HCT116 (cell line): ENCODE data around the gene SEMA6D. TPM values are rescaled to one million over a fixed set of nuclear protein-coding genes. Genes with fewer than 3 reads are reported as not detected.

Experiments used
- ATAC-seq: fragments of 200-7000 bp; cut with Tn5 transposase; 2 replicates; pipeline ENCODE4 v1.9.1; 2020; ENCODE audit warnings: mild to moderate bottlenecking, moderate library complexity
- BruUV-seq: library from RNA; stranded (reverse); fragments of 400-500 nt; replicated peaks from 2 replicates; lab custom pipeline; 2021; lab: Mats Ljungman, UMichigan
- CTCF ChIA-PET: fragments of 300-600 bp; sonication (Branson Sonifier 250); formaldehyde crosslinking; loops from one replicate; lab custom pipeline; 2021; ENCODE audit warnings: antibody characterized with exemption; lab: Charles Lee
- POLR2A ChIA-PET: fragments of 300-600, 350-600 bp; sonication (Branson Sonifier 250); formaldehyde crosslinking; loops from one replicate; lab custom pipeline; 2021; ENCODE audit warnings: antibody characterized with exemption; lab: Charles Lee
- RAD21 ChIA-PET, 2 experiments: fragments of 300-600 bp; sonication (Branson Sonifier 250); formaldehyde crosslinking; loops; one replicate each; lab custom pipeline; 2023; ENCODE audit warnings: low total read pairs in 2 of 2; ENCODE audit not compliant: uncharacterized antibody in 2 of 2, unreplicated experiment in 2 of 2, low non-redundant PET in 1 of 2; lab: Charles Lee
- DNase-seq: peaks from one replicate; pipeline ENCODE4 v3.0.0-alpha.2; 2010; ENCODE audit warnings: low read depth, low spot score
- H2AFZ ChIP-seq: fragments of 200-600 bp; shearing (Covaris generic), sonication (generic); 2 replicates; pipeline ENCODE4 v1.6.1; 2017; ENCODE audit warnings: low read depth, mixed run types, mixed read lengths, antibody characterized with exemption, low read length; ENCODE audit not compliant: poor library complexity, severe bottlenecking
- H3K27ac ChIP-seq: 2 replicates; pipeline ENCODE4 v1.5.1; 2012; ENCODE audit warnings: low read depth, low read length
- H3K27me3 ChIP-seq: fragments of 200-600 bp; sonication (generic); 2 replicates; pipeline ENCODE4 v1.6.1; 2016; ENCODE audit warnings: mixed run types, low read length, mixed read lengths; ENCODE audit not compliant: insufficient read depth
- H3K36me3 ChIP-seq, 2 experiments: fragments of 200-500 bp in 1 of 2; fragments of 200-600 bp in 1 of 2; sonication (Bioruptor generic) in 1 of 2; sonication (generic) in 1 of 2; 2 replicates each; pipeline versions ENCODE4 v1.5.1 to v1.6.1; 2014 to 2016; ENCODE audit warnings: low read length in 2 of 2, inconsistent platforms in 1 of 2, mixed read lengths in 1 of 2, mixed run types in 1 of 2; ENCODE audit not compliant: insufficient read depth in 2 of 2, control insufficient read depth in 1 of 2
- H3K4me1 ChIP-seq, 2 experiments: fragments of 200-600 bp in 1 of 2; sonication (generic) in 1 of 2; 2 replicates each; pipeline versions ENCODE4 v1.5.1 to v1.6.1; 2012 to 2017; ENCODE audit warnings: low read length in 2 of 2, inconsistent platforms in 1 of 2, mild to moderate bottlenecking in 1 of 2, mixed read lengths in 1 of 2, mixed run types in 1 of 2, moderate library complexity in 1 of 2; ENCODE audit not compliant: insufficient read depth in 2 of 2, control insufficient read depth in 1 of 2
- H3K4me2 ChIP-seq: fragments of 200-600 bp; sonication (generic); 2 replicates; pipeline ENCODE4 v1.6.1; 2017; ENCODE audit warnings: mixed run types, low read length, mixed read lengths
- H3K4me3 ChIP-seq, 2 experiments: fragments of 200-600 bp in 1 of 2; sonication (generic) in 1 of 2; replicated peaks in 1 of 2; 2 replicates each; pipeline ENCODE4 v1.5.1; 2011 to 2016; ENCODE audit warnings: low read length in 2 of 2, control low read depth in 1 of 2, low read depth in 1 of 2, mild to moderate bottlenecking in 1 of 2, mixed read lengths in 1 of 2, mixed run types in 1 of 2
- H3K79me2 ChIP-seq: fragments of 200-600 bp; sonication (generic); 2 replicates; pipeline ENCODE4 v1.6.1; 2017; ENCODE audit warnings: mild to moderate bottlenecking, mixed run types, low read length, moderate library complexity, mixed read lengths; ENCODE audit not compliant: insufficient read depth
- H3K9ac ChIP-seq: fragments of 200-600 bp; sonication (generic); 2 replicates; pipeline ENCODE4 v1.6.1; 2016; ENCODE audit warnings: low read length, mixed read lengths
- H3K9me2 ChIP-seq: fragments of 200-600 bp; sonication (generic), shearing (Covaris generic); 2 replicates; pipeline ENCODE4 v1.6.1; 2017; ENCODE audit warnings: mixed run types, mild to moderate bottlenecking, moderate library complexity; ENCODE audit not compliant: insufficient read depth
- H3K9me3 ChIP-seq, 2 experiments: fragments of 200-500 bp in 1 of 2; fragments of 200-600 bp in 1 of 2; sonication (Bioruptor generic) in 1 of 2; sonication (generic) in 1 of 2; 2 replicates each; pipeline ENCODE4 v1.6.1; 2014 to 2017; ENCODE audit warnings: low read length in 2 of 2, mixed read lengths in 2 of 2, inconsistent platforms in 1 of 2, low read depth in 1 of 2, mild to moderate bottlenecking in 1 of 2, mixed run types in 1 of 2, moderate library complexity in 1 of 2; ENCODE audit not compliant: control insufficient read depth in 1 of 2, insufficient read depth in 1 of 2
- H4K20me1 ChIP-seq: fragments of 200-600 bp; sonication (generic), shearing (Covaris generic); 2 replicates; pipeline ENCODE4 v1.6.1; 2017; ENCODE audit warnings: mixed run types, mild to moderate bottlenecking, moderate library complexity; ENCODE audit not compliant: insufficient read depth
- ATF3 ChIP-seq: IDR thresholded peaks from 2 replicates; pipeline ENCODE4 v1.6.1; 2012
- CBX3 ChIP-seq: IDR thresholded peaks from 2 replicates; pipeline ENCODE4 v1.6.1; 2012; ENCODE audit warnings: low read depth
- EGR1 ChIP-seq: IDR thresholded peaks from 2 replicates; pipeline ENCODE4 v1.6.1; 2012; ENCODE audit warnings: low read depth
- ELF1 ChIP-seq: IDR thresholded peaks from 2 replicates; pipeline ENCODE4 v1.6.1; 2012; ENCODE audit warnings: low read depth, borderline replicate concordance
- MAX ChIP-seq: IDR thresholded peaks from 2 replicates; pipeline ENCODE4 v1.6.1; 2012
- RAD21 ChIP-seq: IDR thresholded peaks from 2 replicates; pipeline ENCODE4 v1.6.1; 2012; ENCODE audit warnings: low read depth, mild to moderate bottlenecking
- SIN3A ChIP-seq: IDR thresholded peaks from 2 replicates; pipeline ENCODE4 v1.6.1; 2012; ENCODE audit warnings: low read depth
- TCF7L2 ChIP-seq: IDR thresholded peaks from 2 replicates; pipeline ENCODE4 v1.7.0; 2011; ENCODE audit warnings: borderline replicate concordance, inconsistent platforms; ENCODE audit not compliant: insufficient read depth, insufficient read length; ENCODE audit errors: extremely low read depth
- YY1 ChIP-seq: IDR thresholded peaks from 2 replicates; pipeline ENCODE4 v1.6.1; 2011; ENCODE audit warnings: low read length, low read depth, moderate library complexity, mild to moderate bottlenecking; ENCODE audit not compliant: insufficient replicate concordance; ENCODE audit errors: extremely low read depth
- ZNF274 ChIP-seq: fragments of 200-500 bp; sonication (Bioruptor generic); IDR thresholded peaks from 2 replicates; pipeline ENCODE4 v1.6.1; 2014; ENCODE audit warnings: mild to moderate bottlenecking, low read depth, low read length, inconsistent platforms
- intact Hi-C: fragments of 100-400 bp; cut with micrococcal nuclease; formaldehyde crosslinking; loops from 2 replicates; pipeline ENCODE4 v1.10.0; 2022
- total RNA-seq: library from RNA; stranded (reverse); gene quantifications from one replicate; pipeline ENCODE4 v1.2.1, GENCODE V29; 2021; ENCODE audit not compliant: unreplicated experiment

The SEMA6D gene
- total RNA-seq, 1 experiment from 2014 or later, result 0.02 TPM

GRCh38 chr15:47708161-47708980 is 8.9 kb upstream of the SEMA6D start (continued):
- TF ChIP-seq TCF7L2 (no peak), CBX3 (no peak), ATF3 (no peak), SIN3A (no peak), ELF1 (no peak)

- Histone ChIP-seq H2AFZ (no peak overlapping the region), H3K9me2 (no peaks in the 10 kb centered on the region), H3K36me3 (no peaks in the 10 kb centered on the region), H3K79me2 (no peaks in the 10 kb centered on the region), H3K4me2 (no peak overlapping the region), H4K20me1 (no peaks in the 10 kb centered on the region), H3K9ac (no peak overlapping the region), H3K27me3 (no peaks in the 10 kb centered on the region), H3K9me3 (peaks cover 7 to 27% of the 10 kb centered on the region in 2 experiments; a peak in 3 of 4 replicates), H3K4me3 (no peak overlapping the region), H3K27ac (no peak overlapping the region), H3K4me1 (no peaks in the 10 kb centered on the region)
- ChIA-PET RAD21 (no interaction called here), CTCF (no interaction called here), POLR2A (no interaction called here)
- DNase-seq (no peak), ATAC-seq (no peak)
- no TSS peak for BruUV-seq
- TF ChIP-seq RAD21, result no peak
- TF ChIP-seq SIN3A, result no peak
- intact Hi-C loops, result no loop called here
Measured at GRCh38 chr15:47711655-47712054, 5.7 kb upstream of the SEMA6D start.

GRCh38 chr15:47715402-47715801 is 1.9 kb upstream of the SEMA6D start:
- Histone ChIP-seq H4K20me1 (no peaks in the 10 kb centered on the region), H3K9me3 (peaks cover 0 to 17% of the 10 kb centered on the region in 2 experiments; a peak in 3 of 4 replicates), H3K9ac (no peak overlapping the region), H3K27me3 (no peaks in the 10 kb centered on the region), H3K79me2 (no peaks in the 10 kb centered on the region), H3K4me2 (no peak overlapping the region), H3K4me3 (no peak overlapping the region), H3K36me3 (no peaks in the 10 kb centered on the region), H3K27ac (no peak overlapping the region), H2AFZ (no peak overlapping the region)
- ChIA-PET POLR2A (no interaction called here), CTCF (no interaction called here), RAD21 (no interaction called here)
- intact Hi-C loops, result no loop called here
- BruUV-seq, result no TSS peak
- DNase-seq (no peak), ATAC-seq (no peak)
- TF ChIP-seq EGR1, result no peak
- TF ChIP-seq ZNF274, result no peak
- TF ChIP-seq MAX, result no peak
- TF ChIP-seq YY1, result no peak
- TF ChIP-seq, all 23 proteins: peak for 0
- no peaks in the 10 kb centered on the region for H3K9me2 ChIP-seq
- H3K4me1 ChIP-seq, result no peaks in the 10 kb centered on the region
